ENCODE results near the gene DLEC1. TPM values are rescaled to one million over a fixed set of nuclear protein-coding genes. Genes with fewer than 3 reads are reported as not detected.

The DLEC1 gene
- total and polyA plus RNA-seq, 2 experiments from 2014 or later, result 0.31 to 0.66 TPM

DNA sequence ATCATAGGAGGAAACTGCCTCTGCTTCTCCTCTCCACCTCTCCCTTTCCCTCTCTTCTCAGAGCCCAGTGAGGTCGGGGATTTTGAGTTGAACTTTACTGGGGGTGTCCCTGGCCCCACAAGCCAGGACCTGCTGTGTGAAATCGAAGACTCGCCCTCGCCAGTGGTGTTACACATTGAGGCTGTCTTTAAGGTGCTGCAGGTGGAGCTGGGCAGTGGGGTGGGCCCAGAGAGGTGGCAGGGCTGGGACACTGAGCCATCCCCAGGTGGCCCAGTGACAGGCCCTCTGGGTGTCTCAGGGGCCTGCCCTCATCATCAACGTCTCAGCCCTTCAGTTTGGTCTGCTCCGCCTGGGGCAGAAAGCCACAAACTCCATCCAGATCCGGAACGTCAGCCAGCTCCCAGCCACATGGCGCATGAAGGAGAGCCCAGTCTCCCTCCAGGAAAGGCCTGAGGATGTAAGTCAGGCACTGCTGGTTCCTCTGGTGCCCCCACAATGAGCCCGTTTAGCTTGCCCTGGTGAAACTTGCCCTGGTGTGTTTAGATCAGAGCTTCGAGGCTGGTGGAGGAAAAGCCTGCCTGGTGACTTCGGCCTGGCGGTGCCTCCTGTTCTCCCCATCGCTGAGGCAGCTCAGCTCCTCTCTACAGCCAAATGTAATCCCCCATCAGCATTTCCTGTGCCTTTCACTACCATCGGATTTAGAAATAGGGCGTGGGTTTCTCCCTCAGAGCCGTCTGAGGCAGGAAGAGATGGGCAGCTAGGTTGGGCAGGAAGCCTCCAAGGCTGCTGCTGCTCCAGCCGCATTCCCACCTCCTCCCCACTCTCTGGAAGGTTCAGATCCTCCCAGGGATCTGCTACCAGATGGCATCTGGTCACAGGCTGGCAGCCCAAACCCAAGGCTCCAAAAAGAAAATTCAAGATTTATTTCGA is 58.7 kb downstream of the DLEC1 start:
- Histone ChIP-seq H3K27me3 (ENCODE audit: insufficient read depth) (no peaks in the 10 kb centered on the region), H3K4me2 (no peak overlapping the region), H3F3A (replicated peaks; ENCODE audit: low read depth) (no peaks in the 10 kb centered on the region), H3K36me3 (ENCODE audit: insufficient read depth) (no peaks in the 10 kb centered on the region), H3K79me2 (replicated peaks; ENCODE audit: insufficient read depth) (no peaks in the 10 kb centered on the region), H2AFZ (peak overlapping the region; percentile 74), H3K27ac (ENCODE audit: low read depth) (no peak overlapping the region), H3K9me2 (ENCODE audit: insufficient read depth) (no peaks in the 10 kb centered on the region), H3K4me3 (no peak overlapping the region), H4K20me1 (replicated peaks; ENCODE audit: insufficient read depth) (no peaks in the 10 kb centered on the region), H3K4me1 (ENCODE audit: insufficient read depth) (peaks cover 13% of the 10 kb centered on the region)
- no peak overlapping the region for H3K4me3 Mint-ChIP-seq
- TF ChIP-seq ZNF331 (CRISPR knock-in tag; IDR thresholded peaks at IDR 0.05; ENCODE audit: low read depth), result no peak
- no peak for TF ChIP-seq STAT1 (IDR thresholded peaks at IDR 0.05; ENCODE audit: unreplicated experiment)
- no peak for TF ChIP-seq ZNF114 (CRISPR knock-in tag; IDR thresholded peaks at IDR 0.05)
- no peak for TF ChIP-seq JUNB (IDR thresholded peaks at IDR 0.05; ENCODE audit: unreplicated experiment)
- TF ChIP-seq, protein P1, sequence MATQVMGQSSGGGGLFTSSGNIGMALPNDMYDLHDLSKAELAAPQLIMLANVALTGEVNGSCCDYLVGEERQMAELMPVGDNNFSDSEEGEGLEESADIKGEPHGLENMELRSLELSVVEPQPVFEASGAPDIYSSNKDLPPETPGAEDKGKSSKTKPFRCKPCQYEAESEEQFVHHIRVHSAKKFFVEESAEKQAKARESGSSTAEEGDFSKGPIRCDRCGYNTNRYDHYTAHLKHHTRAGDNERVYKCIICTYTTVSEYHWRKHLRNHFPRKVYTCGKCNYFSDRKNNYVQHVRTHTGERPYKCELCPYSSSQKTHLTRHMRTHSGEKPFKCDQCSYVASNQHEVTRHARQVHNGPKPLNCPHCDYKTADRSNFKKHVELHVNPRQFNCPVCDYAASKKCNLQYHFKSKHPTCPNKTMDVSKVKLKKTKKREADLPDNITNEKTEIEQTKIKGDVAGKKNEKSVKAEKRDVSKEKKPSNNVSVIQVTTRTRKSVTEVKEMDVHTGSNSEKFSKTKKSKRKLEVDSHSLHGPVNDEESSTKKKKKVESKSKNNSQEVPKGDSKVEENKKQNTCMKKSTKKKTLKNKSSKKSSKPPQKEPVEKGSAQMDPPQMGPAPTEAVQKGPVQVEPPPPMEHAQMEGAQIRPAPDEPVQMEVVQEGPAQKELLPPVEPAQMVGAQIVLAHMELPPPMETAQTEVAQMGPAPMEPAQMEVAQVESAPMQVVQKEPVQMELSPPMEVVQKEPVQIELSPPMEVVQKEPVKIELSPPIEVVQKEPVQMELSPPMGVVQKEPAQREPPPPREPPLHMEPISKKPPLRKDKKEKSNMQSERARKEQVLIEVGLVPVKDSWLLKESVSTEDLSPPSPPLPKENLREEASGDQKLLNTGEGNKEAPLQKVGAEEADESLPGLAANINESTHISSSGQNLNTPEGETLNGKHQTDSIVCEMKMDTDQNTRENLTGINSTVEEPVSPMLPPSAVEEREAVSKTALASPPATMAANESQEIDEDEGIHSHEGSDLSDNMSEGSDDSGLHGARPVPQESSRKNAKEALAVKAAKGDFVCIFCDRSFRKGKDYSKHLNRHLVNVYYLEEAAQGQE (IDR thresholded peaks at IDR 0.05; ENCODE audit: unreplicated experiment), result no peak
- TF ChIP-seq CREB1 (CRISPR knock-in tag; IDR thresholded peaks at IDR 0.05; ENCODE audit: low read depth), result no peak
- no peak for TF ChIP-seq EZH2 (IDR thresholded peaks at IDR 0.05; ENCODE audit: low read depth, unreplicated experiment)
- TF ChIP-seq, protein P2, sequence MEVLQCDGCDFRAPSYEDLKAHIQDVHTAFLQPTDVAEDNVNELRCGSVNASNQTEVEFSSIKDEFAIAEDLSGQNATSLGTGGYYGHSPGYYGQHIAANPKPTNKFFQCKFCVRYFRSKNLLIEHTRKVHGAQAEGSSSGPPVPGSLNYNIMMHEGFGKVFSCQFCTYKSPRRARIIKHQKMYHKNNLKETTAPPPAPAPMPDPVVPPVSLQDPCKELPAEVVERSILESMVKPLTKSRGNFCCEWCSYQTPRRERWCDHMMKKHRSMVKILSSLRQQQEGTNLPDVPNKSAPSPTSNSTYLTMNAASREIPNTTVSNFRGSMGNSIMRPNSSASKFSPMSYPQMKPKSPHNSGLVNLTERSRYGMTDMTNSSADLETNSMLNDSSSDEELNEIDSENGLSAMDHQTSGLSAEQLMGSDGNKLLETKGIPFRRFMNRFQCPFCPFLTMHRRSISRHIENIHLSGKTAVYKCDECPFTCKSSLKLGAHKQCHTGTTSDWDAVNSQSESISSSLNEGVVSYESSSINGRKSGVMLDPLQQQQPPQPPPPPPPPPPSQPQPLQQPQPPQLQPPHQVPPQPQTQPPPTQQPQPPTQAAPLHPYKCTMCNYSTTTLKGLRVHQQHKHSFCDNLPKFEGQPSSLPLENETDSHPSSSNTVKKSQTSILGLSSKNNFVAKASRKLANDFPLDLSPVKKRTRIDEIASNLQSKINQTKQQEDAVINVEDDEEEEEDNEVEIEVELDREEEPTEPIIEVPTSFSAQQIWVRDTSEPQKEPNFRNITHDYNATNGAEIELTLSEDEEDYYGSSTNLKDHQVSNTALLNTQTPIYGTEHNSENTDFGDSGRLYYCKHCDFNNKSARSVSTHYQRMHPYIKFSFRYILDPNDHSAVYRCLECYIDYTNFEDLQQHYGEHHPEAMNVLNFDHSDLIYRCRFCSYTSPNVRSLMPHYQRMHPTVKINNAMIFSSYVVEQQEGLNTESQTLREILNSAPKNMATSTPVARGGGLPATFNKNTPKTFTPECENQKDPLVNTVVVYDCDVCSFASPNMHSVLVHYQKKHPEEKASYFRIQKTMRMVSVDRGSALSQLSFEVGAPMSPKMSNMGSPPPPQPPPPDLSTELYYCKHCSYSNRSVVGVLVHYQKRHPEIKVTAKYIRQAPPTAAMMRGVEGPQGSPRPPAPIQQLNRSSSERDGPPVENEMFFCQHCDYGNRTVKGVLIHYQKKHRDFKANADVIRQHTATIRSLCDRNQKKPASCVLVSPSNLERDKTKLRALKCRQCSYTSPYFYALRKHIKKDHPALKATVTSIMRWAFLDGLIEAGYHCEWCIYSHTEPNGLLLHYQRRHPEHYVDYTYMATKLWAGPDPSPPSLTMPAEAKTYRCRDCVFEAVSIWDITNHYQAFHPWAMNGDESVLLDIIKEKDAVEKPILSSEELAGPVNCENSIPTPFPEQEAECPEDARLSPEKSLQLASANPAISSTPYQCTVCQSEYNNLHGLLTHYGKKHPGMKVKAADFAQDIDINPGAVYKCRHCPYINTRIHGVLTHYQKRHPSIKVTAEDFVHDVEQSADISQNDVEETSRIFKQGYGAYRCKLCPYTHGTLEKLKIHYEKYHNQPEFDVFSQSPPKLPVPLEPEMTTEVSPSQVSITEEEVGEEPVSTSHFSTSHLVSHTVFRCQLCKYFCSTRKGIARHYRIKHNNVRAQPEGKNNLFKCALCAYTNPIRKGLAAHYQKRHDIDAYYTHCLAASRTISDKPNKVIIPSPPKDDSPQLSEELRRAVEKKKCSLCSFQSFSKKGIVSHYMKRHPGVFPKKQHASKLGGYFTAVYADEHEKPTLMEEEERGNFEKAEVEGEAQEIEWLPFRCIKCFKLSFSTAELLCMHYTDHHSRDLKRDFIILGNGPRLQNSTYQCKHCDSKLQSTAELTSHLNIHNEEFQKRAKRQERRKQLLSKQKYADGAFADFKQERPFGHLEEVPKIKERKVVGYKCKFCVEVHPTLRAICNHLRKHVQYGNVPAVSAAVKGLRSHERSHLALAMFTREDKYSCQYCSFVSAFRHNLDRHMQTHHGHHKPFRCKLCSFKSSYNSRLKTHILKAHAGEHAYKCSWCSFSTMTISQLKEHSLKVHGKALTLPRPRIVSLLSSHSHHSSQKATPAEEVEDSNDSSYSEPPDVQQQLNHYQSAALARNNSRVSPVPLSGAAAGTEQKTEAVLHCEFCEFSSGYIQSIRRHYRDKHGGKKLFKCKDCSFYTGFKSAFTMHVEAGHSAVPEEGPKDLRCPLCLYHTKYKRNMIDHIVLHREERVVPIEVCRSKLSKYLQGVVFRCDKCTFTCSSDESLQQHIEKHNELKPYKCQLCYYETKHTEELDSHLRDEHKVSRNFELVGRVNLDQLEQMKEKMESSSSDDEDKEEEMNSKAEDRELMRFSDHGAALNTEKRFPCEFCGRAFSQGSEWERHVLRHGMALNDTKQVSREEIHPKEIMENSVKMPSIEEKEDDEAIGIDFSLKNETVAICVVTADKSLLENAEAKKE (CRISPR knock-in tag; IDR thresholded peaks at IDR 0.05), result no peak
- no peak for TF ChIP-seq POLR2AphosphoS5 (IDR thresholded peaks at IDR 0.05; ENCODE audit: low read depth)
- TF ChIP-seq EZH2phosphoT487 (IDR thresholded peaks at IDR 0.05; ENCODE audit: unreplicated experiment), result no peak
- TF ChIP-seq NANOG (IDR thresholded peaks at IDR 0.05; ENCODE audit: borderline replicate concordance), result no peak
- TF ChIP-seq, protein P3, sequence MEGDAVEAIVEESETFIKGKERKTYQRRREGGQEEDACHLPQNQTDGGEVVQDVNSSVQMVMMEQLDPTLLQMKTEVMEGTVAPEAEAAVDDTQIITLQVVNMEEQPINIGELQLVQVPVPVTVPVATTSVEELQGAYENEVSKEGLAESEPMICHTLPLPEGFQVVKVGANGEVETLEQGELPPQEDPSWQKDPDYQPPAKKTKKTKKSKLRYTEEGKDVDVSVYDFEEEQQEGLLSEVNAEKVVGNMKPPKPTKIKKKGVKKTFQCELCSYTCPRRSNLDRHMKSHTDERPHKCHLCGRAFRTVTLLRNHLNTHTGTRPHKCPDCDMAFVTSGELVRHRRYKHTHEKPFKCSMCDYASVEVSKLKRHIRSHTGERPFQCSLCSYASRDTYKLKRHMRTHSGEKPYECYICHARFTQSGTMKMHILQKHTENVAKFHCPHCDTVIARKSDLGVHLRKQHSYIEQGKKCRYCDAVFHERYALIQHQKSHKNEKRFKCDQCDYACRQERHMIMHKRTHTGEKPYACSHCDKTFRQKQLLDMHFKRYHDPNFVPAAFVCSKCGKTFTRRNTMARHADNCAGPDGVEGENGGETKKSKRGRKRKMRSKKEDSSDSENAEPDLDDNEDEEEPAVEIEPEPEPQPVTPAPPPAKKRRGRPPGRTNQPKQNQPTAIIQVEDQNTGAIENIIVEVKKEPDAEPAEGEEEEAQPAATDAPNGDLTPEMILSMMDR (conservative IDR thresholded peaks at IDR 0.05; ENCODE audit: low read depth in 2 of 2), result no peak
- TF ChIP-seq, protein P4, sequence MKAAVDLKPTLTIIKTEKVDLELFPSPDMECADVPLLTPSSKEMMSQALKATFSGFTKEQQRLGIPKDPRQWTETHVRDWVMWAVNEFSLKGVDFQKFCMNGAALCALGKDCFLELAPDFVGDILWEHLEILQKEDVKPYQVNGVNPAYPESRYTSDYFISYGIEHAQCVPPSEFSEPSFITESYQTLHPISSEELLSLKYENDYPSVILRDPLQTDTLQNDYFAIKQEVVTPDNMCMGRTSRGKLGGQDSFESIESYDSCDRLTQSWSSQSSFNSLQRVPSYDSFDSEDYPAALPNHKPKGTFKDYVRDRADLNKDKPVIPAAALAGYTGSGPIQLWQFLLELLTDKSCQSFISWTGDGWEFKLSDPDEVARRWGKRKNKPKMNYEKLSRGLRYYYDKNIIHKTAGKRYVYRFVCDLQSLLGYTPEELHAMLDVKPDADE (IDR thresholded peaks at IDR 0.05), result no peak
- no peaks in the 10 kb centered on the region for H3K9me3 Mint-ChIP-seq
- ATAC-seq (no peak), DNase-seq (ENCODE audit: low spot score) (no peak)
- H3K36me3 Mint-ChIP-seq (ENCODE audit: low read depth), result no peaks in the 10 kb centered on the region
- H3K4me1 Mint-ChIP-seq, result peaks cover 31% of the 10 kb centered on the region
- no peak overlapping the region for H3K27ac Mint-ChIP-seq
- peaks cover 16% of the 10 kb centered on the region for H3K27me3 Mint-ChIP-seq (ENCODE audit: insufficient read depth, low read depth, poor library complexity)

Measured in GM23338 (cell line).